GM23248 (cell line): ENCODE results near the gene HAO2.

Experiments
- EZH2 ChIP-seq: fragments of 200-600 bp; sonication (generic); IDR thresholded peaks from 2 replicates; pipeline ENCODE4 v1.6.1; 2018; ENCODE audit warnings: antibody characterized with exemption, mild to moderate bottlenecking; ENCODE audit not compliant: insufficient read depth, poor library complexity, severe bottlenecking
- EZH2phosphoT487 ChIP-seq: fragments of 200-600 bp; sonication (generic); IDR thresholded peaks from 2 replicates; pipeline ENCODE4 v1.6.1; 2018; ENCODE audit warnings: antibody characterized with exemption, moderate library complexity, mild to moderate bottlenecking, low read depth; ENCODE audit not compliant: insufficient read depth

DNA sequence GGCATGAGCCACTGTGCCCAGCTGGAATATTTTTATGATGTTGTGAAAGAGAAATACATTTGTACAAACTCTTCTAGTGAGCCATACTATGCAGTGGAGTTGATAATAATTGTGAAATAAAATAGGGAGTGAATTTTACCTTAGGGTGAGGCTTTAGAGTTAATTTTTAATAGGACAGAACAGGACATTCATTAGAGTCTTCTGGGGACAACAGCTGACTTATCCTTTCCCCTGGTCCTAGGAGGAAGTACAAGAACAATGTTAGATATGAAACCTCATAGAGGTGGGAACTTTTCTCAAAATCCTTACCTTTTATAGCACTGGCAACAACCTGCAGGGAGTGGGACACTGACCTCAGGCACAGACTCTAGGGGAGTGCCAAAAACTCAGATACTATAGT is 21.9 kb downstream of the HAO2 start:
- TF ChIP-seq EZH2phosphoT487 (no peak), EZH2 (no peak)
